Calu3 (cell line): Measurements from ENCODE around the gene RHBDL1. TPM values are rescaled to one million over a fixed set of nuclear protein-coding genes. Genes with fewer than 3 reads are reported as not detected.
A peak's percentile ranks its signal among the peaks of the same experiment; 100 is the strongest.

Experiments used
- BruUV-seq: library from RNA; stranded (reverse); fragments of 400-500 nt; replicated peaks from 2 replicates; lab custom pipeline; 2021; lab: Mats Ljungman, UMichigan
- CTCF ChIA-PET: fragments of 300-600 bp; sonication (Branson Sonifier 250); formaldehyde crosslinking; loops from one replicate; lab custom pipeline; 2022; ENCODE audit warnings: antibody characterized with exemption; lab: Charles Lee
- DNase-seq: peaks from one replicate; pipeline ENCODE4 v3.0.0; 2022
- H3K27ac Mint-ChIP-seq: one replicate; pipeline ENCODE4 v1.8.0; 2022; ENCODE audit warnings: mixed read lengths; ENCODE audit not compliant: unreplicated experiment
- H3K27me3 Mint-ChIP-seq: one replicate; pipeline ENCODE4 v1.8.0; 2022; ENCODE audit warnings: mixed read lengths; ENCODE audit not compliant: unreplicated experiment
- H3K36me3 Mint-ChIP-seq: one replicate; pipeline ENCODE4 v1.8.0; 2022; ENCODE audit warnings: mild to moderate bottlenecking, moderate library complexity, mixed read lengths; ENCODE audit not compliant: insufficient read depth, unreplicated experiment
- H3K4me1 Mint-ChIP-seq: one replicate; pipeline ENCODE4 v1.8.0; 2022; ENCODE audit warnings: mild to moderate bottlenecking, low read depth, mixed read lengths; ENCODE audit not compliant: unreplicated experiment
- H3K4me3 Mint-ChIP-seq: one replicate; pipeline ENCODE4 v1.8.0; 2022; ENCODE audit warnings: mild to moderate bottlenecking, low read depth, moderate library complexity, mixed read lengths; ENCODE audit not compliant: unreplicated experiment
- H3K9me3 Mint-ChIP-seq: one replicate; pipeline ENCODE4 v1.8.0; 2022; ENCODE audit warnings: low read depth, mixed read lengths; ENCODE audit not compliant: unreplicated experiment
- CTCF ChIP-seq: fragments of 200-600 bp; IDR thresholded peaks from one replicate; pipeline ENCODE4 v1.8.0; 2022; ENCODE audit warnings: antibody characterized with exemption; ENCODE audit not compliant: unreplicated experiment
- intact Hi-C: fragments of 100-400 bp; cut with micrococcal nuclease; formaldehyde crosslinking; loops from one replicate; pipeline ENCODE4 v1.10.0; 2022; ENCODE audit not compliant: unreplicated experiment
- total RNA-seq: library from RNA; stranded (reverse); gene quantifications from 2 replicates; pipeline ENCODE4 v1.2.3, GENCODE V29; 2022

Gene RHBDL1
- total RNA-seq, 1 experiment from 2014 or later, result 2.6 TPM

GRCh38 chr16:684961-685696 lies 9.7 kb downstream of the RHBDL1 start:
- peaks cover 92% of the 10 kb centered on the region for H3K36me3 Mint-ChIP-seq
- BruUV-seq, result no TSS peak
- no peak for DNase-seq
- peak overlapping the region; percentile 89 for H3K27ac Mint-ChIP-seq
- no peak for TF ChIP-seq CTCF
- CTCF ChIA-PET, result interaction anchor here (1.2 to 1.4 kb wide), 2 partner anchors 20 to 22 kb away, joined by 3 read pairs; no protein-coding TSS in a partner anchor
- peaks cover 16% of the 10 kb centered on the region for H3K4me1 Mint-ChIP-seq
- H3K4me3 Mint-ChIP-seq, result peak overlapping the region; percentile 94
- intact Hi-C loops, result no loop called here
- H3K27me3 Mint-ChIP-seq, result no peaks in the 10 kb centered on the region
- no peaks in the 10 kb centered on the region for H3K9me3 Mint-ChIP-seq

- no peaks in the 10 kb centered on the region for H3K27me3 Mint-ChIP-seq
- CTCF ChIA-PET, result interaction anchor here (0.6 to 1.2 kb wide), 2 partner anchors 11 to 21 kb away, joined by 3 read pairs; no protein-coding TSS in a partner anchor
- H3K4me1 Mint-ChIP-seq, result peaks cover 16% of the 10 kb centered on the region
- BruUV-seq, result no TSS peak
- DNase-seq, result peak; percentile 83
- TF ChIP-seq CTCF, result peak; percentile 53
- H3K36me3 Mint-ChIP-seq, result peaks cover 92% of the 10 kb centered on the region
- no peaks in the 10 kb centered on the region for H3K9me3 Mint-ChIP-seq
- H3K4me3 Mint-ChIP-seq, result peak overlapping the region; percentile 55
- no peak overlapping the region for H3K27ac Mint-ChIP-seq
- intact Hi-C loops, result no loop called here
Observed at GRCh38 chr16:685967-686366, 10.5 kb downstream of the RHBDL1 start.

- TF ChIP-seq CTCF, result no peak
- H3K27ac Mint-ChIP-seq, result no peak overlapping the region
Observed at GRCh38 chr16:686459-687260, 11.2 kb downstream of the RHBDL1 start.

GRCh38 chr16:687499-687898 lies 12.0 kb downstream of the RHBDL1 start:
- intact Hi-C loops, result no loop called here
- Mint-ChIP-seq H3K4me3 (no peak overlapping the region), H3K27ac (no peak overlapping the region), H3K4me1 (peaks cover 4% of the 10 kb centered on the region), H3K9me3 (no peaks in the 10 kb centered on the region), H3K27me3 (peaks cover 13% of the 10 kb centered on the region), H3K36me3 (peaks cover 84% of the 10 kb centered on the region)
- DNase-seq, result no peak
- CTCF ChIA-PET, result no interaction called here
- no TSS peak for BruUV-seq
- no peak for TF ChIP-seq CTCF

More at GRCh38 chr16:686459-687260, 11.2 kb downstream of the RHBDL1 start:
- Mint-ChIP-seq H3K27me3 (peaks cover 5% of the 10 kb centered on the region), H3K4me1 (peaks cover 12% of the 10 kb centered on the region), H3K9me3 (no peaks in the 10 kb centered on the region), H3K36me3 (peaks cover 86% of the 10 kb centered on the region), H3K4me3 (no peak overlapping the region)
- BruUV-seq, result no TSS peak
- DNase-seq, result no peak
- CTCF ChIA-PET, result interaction anchor here (0.6 to 1.2 kb wide), 2 partner anchors 12 to 21 kb away, joined by 3 read pairs; no protein-coding TSS in a partner anchor
- intact Hi-C loops, result no loop called here
